HepG2 (cell line): ENCODE results near the gene CCNYL1. TPM values are rescaled to one million over a fixed set of nuclear protein-coding genes. Genes with fewer than 3 reads are reported as not detected.

Source experiments
- ATF1 ChIP-seq: IDR thresholded peaks from 2 replicates; pipeline ENCODE4 v1.6.1; 2016; ENCODE audit warnings: mild to moderate bottlenecking, control low read depth
- CTCF ChIP-seq: sonication (generic); formaldehyde crosslinking; IDR thresholded peaks from 2 replicates; pipeline ENCODE4 v1.5.0; 2020; ENCODE audit warnings: mild to moderate bottlenecking, missing genetic modification reagents, moderate library complexity
- HIVEP1 ChIP-seq: sonication (generic); formaldehyde crosslinking; IDR thresholded peaks from 2 replicates; pipeline ENCODE4 v1.4.0; 2020; ENCODE audit warnings: mild to moderate bottlenecking, missing genetic modification reagents
- HMGXB4 ChIP-seq, 2 experiments: sonication (generic) in 1 of 2; formaldehyde crosslinking in 1 of 2; IDR thresholded peaks; 2 replicates each; pipeline versions ENCODE4 v1.4.0 to v1.6.1; 2018 to 2020; ENCODE audit warnings: missing genetic modification reagents in 2 of 2, borderline replicate concordance in 1 of 2, low read depth in 1 of 2, mild to moderate bottlenecking in 1 of 2, missing biosample characterization in 1 of 2
- IRF9 ChIP-seq: sonication (generic); formaldehyde crosslinking; IDR thresholded peaks from 2 replicates; pipeline ENCODE4 v1.8.0; 2022; ENCODE audit warnings: missing genetic modification reagents, mild to moderate bottlenecking, borderline replicate concordance
- KAT2B ChIP-seq: fragments of 150-350 bp; IDR thresholded peaks from 2 replicates; pipeline ENCODE4 v1.6.1; 2014; ENCODE audit warnings: low read depth, low read length, borderline replicate concordance
- MAFK ChIP-seq, 2 experiments: IDR thresholded peaks in 1 of 2; conservative IDR thresholded peaks in 1 of 2; 2 replicates each; pipeline ENCODE4 v1.6.1; 2011; ENCODE audit warnings: improper control_type of control experiment in 2 of 2, low read length in 2 of 2
- NBN ChIP-seq: fragments of 450-650 bp; conservative IDR thresholded peaks from 2 replicates; pipeline ENCODE4 v1.6.1; 2017
- NFE2 ChIP-seq: sonication (generic); formaldehyde crosslinking; IDR thresholded peaks from 2 replicates; pipeline ENCODE4 v1.4.0; 2020; ENCODE audit warnings: missing genetic modification reagents
- NKX3-1 ChIP-seq: sonication (generic); formaldehyde crosslinking; IDR thresholded peaks from 2 replicates; pipeline ENCODE4 v1.5.0; 2020; ENCODE audit warnings: missing genetic modification reagents
- NR2F2 ChIP-seq: IDR thresholded peaks from 2 replicates; pipeline ENCODE4 v1.6.1; 2012; ENCODE audit warnings: low read depth, inconsistent platforms, borderline replicate concordance
- PAF1 ChIP-seq: IDR thresholded peaks from 2 replicates; pipeline ENCODE4 v1.6.1; 2016; ENCODE audit warnings: missing genetic modification reagents, missing compliant biosample characterization
- PCBP1 ChIP-seq: fragments of 200-400 bp; formaldehyde crosslinking; IDR thresholded peaks from 2 replicates; pipeline ENCODE4 v1.6.1; 2017; ENCODE audit warnings: mild to moderate bottlenecking, low read depth, low read length, borderline replicate concordance
- ZBTB4 ChIP-seq: sonication (generic); formaldehyde crosslinking; IDR thresholded peaks from 2 replicates; pipeline ENCODE4 v1.4.0; 2020; ENCODE audit warnings: missing genetic modification reagents, mild to moderate bottlenecking, borderline replicate concordance
- ZKSCAN8 ChIP-seq: IDR thresholded peaks from 2 replicates; pipeline ENCODE4 v1.6.1; 2016; ENCODE audit warnings: borderline replicate concordance, missing genetic modification reagents, missing compliant biosample characterization
- ZNF567 ChIP-seq: sonication (generic); formaldehyde crosslinking; IDR thresholded peaks from 2 replicates; pipeline ENCODE4 v1.8.1; 2023; ENCODE audit warnings: mild to moderate bottlenecking, missing genetic modification reagents, borderline replicate concordance
- ZNF577 ChIP-seq: sonication (generic); formaldehyde crosslinking; IDR thresholded peaks from 2 replicates; pipeline ENCODE4 v1.4.0; 2020; ENCODE audit warnings: mild to moderate bottlenecking, low read depth, missing genetic modification reagents, borderline replicate concordance
- ZNF644 ChIP-seq: IDR thresholded peaks from 2 replicates; pipeline ENCODE4 v1.6.1; 2016; ENCODE audit warnings: low read depth
- ZNF678 ChIP-seq: sonication (generic); formaldehyde crosslinking; IDR thresholded peaks from 2 replicates; pipeline ENCODE4 v1.4.0; 2020; ENCODE audit warnings: mild to moderate bottlenecking, missing genetic modification reagents
- ZNF891 ChIP-seq: sonication (generic); formaldehyde crosslinking; IDR thresholded peaks from 2 replicates; pipeline ENCODE4 v1.5.0; 2020; ENCODE audit warnings: mild to moderate bottlenecking, missing genetic modification reagents
- polyA plus RNA-seq, 8 experiments: library from polyadenylated mRNA; depleted of rRNA in 3 of 8; stranded (reverse) in 7 of 8; unstranded in 1 of 8; fragments of >200 nt; fragmentation: Illumina TruSeq in 4 of 8; extraction: Trizol in 4 of 8; gene quantifications; 2 replicates each; pipeline versions ENCODE4 v1.2.1 to v1.2.3, GENCODE V29; 2011 to 2016; ENCODE audit warnings: low read depth in 4 of 8, missing spikeins in 1 of 8, mixed read lengths in 1 of 8; ENCODE audit not compliant: insufficient read depth in 1 of 8
- total RNA-seq, 5 experiments: library from RNA; depleted of rRNA; stranded (reverse); fragments of >200 nt; fragmentation: Illumina TruSeq; extraction: Trizol; gene quantifications; 2 replicates each; pipeline ENCODE4 v1.2.3, GENCODE V29; 2016; ENCODE audit warnings: low read depth in 1 of 5

Gene CCNYL1
- total and polyA plus RNA-seq, 2 of the 13 experiments (the other 11 are each of a cell fraction or from before 2014, with no cell fraction given): 12.5 to 16.2 TPM

- no peak for TF ChIP-seq ZNF891 (CRISPR knock-in tag)
- no peak for TF ChIP-seq PCBP1
- no peak for TF ChIP-seq ZNF577 (CRISPR knock-in tag)
- TF ChIP-seq ZNF678 (CRISPR knock-in tag): peak; percentile 47; the same call in 1 of the 2 replicates
- TF ChIP-seq PAF1 (CRISPR knock-in tag): no peak
- TF ChIP-seq MAFK (conservative IDR thresholded peaks at IDR 0.05 in 1 of 2, IDR thresholded peaks at IDR 0.05 in 1 of 2; ENCODE audit: low read length in 2 of 2): no peak
- TF ChIP-seq ZNF644 (CRISPR knock-in tag): no peak; the same call in 1 of the 2 replicates
- peak; percentile 45; the same call in 1 of the 2 replicates for TF ChIP-seq IRF9 (CRISPR knock-in tag)
- no peak for TF ChIP-seq ZNF567 (CRISPR knock-in tag)
- no peak for TF ChIP-seq KAT2B
- peak; percentile 47 to 82; a peak in 3 of 4 replicates for TF ChIP-seq HMGXB4 (CRISPR knock-in tag; IDR thresholded peaks at IDR 0.05; ENCODE audit: borderline replicate concordance in 1 of 2, low read depth in 1 of 2)
- TF ChIP-seq NKX3-1 (CRISPR knock-in tag): peak; percentile 98
- TF ChIP-seq CTCF (CRISPR knock-in tag): peak; percentile 62
- peak; percentile 35 for TF ChIP-seq ZKSCAN8 (CRISPR knock-in tag)
- TF ChIP-seq ZBTB4 (CRISPR knock-in tag): 0 out of 2 replicates have a peak, but pooled peaks have one; percentile 63
- TF ChIP-seq NR2F2: peak; percentile 51; the same call in 1 of the 2 replicates
- TF ChIP-seq HIVEP1 (CRISPR knock-in tag): no peak
- no peak for TF ChIP-seq NBN
- TF ChIP-seq ATF1: no peak
- no peak for TF ChIP-seq NFE2 (CRISPR knock-in tag)
Observed at GRCh38 chr2:207796585-207797350, 85.3 kb downstream of the CCNYL1 start (continued).
